Stimulated activated memory B cell treated with anti-CD40 and anti-IgM and Interleukin-4, amounts not matched to agents 10 μg/mL and 1 μg/mL and 100 μg/mL, for 72 hours (primary cell): Measurements from ENCODE around the gene CYTH2.

Experiments
- ATAC-seq: fragments of 150-1000 bp; cut with Tn5 transposase; 2 replicates; pipeline ENCODE4 v1.10.0; 2021
- H3K27ac Mint-ChIP-seq: one replicate; pipeline ENCODE4 v1.8.0; 2022; ENCODE audit warnings: mild to moderate bottlenecking, mixed read lengths
- H3K27me3 Mint-ChIP-seq: one replicate; pipeline ENCODE4 v1.8.0; 2022; ENCODE audit warnings: mixed read lengths
- H3K36me3 Mint-ChIP-seq: one replicate; pipeline ENCODE4 v1.8.0; 2022; ENCODE audit warnings: mixed read lengths
- H3K4me1 Mint-ChIP-seq: one replicate; pipeline ENCODE4 v1.8.0; 2022; ENCODE audit warnings: mixed read lengths
- H3K4me3 Mint-ChIP-seq: one replicate; pipeline ENCODE4 v1.8.0; 2022; ENCODE audit warnings: mild to moderate bottlenecking, moderate library complexity, mixed read lengths
- H3K9me3 Mint-ChIP-seq: one replicate; pipeline ENCODE4 v1.8.0; 2022; ENCODE audit warnings: mixed read lengths

CYTH2 gene

DNA sequence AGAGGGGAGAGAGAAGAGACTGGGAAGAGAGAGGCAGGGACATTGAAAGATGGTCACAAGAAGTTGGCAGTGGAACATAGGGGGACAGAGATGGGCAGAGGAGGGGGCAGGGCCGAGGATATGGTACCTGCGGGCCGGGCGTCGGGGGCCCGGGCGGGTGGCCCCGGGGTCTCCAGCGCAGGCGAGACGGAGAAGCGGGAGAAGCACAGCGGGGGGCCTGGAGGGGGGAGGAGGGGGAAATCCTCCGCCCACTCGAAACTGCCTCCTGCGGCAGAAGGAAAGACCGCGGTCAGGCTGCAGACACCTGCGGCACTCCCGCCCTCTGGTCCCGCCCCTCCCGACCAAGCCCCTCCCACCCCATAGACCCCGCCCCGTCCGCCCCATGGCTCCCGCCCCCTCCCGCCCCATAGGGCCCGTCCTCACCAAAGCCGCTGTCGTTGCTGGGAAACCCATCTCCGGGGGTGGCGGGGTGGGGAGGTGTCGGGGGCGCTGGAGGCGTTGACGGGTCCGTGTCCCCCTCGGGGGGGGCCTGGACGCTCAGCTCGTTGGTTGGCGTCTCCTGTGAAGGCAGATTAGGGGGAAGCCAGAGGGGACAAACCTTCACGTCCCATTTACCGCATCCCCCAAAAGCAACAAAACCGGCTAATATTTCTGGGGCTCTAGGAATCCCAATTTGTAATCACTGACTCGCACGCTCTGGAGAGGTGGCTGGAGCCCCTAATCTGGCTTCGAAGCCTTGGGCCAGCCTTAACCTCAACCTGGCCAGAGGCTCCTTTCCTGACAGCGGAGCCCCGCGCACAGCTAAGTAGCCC, 22.0 kb downstream of the CYTH2 start:
- ATAC-seq: peak; percentile 53
- peaks cover 69% of the 10 kb centered on the region for H3K27me3 Mint-ChIP-seq

DNA sequence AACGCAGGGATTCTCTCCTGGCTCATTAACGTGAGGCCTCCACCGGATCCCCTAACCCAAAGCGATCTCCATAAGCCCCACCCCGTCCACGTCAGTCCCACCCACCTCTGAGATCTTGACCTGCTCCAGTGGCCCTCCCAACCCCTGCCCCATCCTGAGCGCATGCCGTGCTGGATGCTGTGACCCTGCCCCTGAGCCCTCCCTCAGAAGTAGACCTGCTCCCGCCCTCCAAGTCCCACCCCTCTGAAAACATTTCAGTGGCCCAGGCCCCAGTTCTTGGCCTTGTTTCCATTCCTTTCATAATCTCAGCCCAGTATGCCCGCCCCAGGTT, 22.6 kb downstream of the CYTH2 start:
- Mint-ChIP-seq H3K9me3 (peaks cover 5% of the 10 kb centered on the region), H3K27me3 (peaks cover 74% of the 10 kb centered on the region), H3K4me3 (peak overlapping the region; percentile 36), H3K4me1 (peaks cover 47% of the 10 kb centered on the region), H3K27ac (peak overlapping the region; percentile 13), H3K36me3 (peaks cover 12% of the 10 kb centered on the region)
- ATAC-seq: no peak

More for the DNA sequence above, 22.0 kb downstream of the CYTH2 start:
- peaks cover 5% of the 10 kb centered on the region for H3K9me3 Mint-ChIP-seq
- peak overlapping the region; percentile 74 for H3K27ac Mint-ChIP-seq
- H3K36me3 Mint-ChIP-seq: peaks cover 12% of the 10 kb centered on the region
- peak overlapping the region; percentile 70 for H3K4me3 Mint-ChIP-seq
- H3K4me1 Mint-ChIP-seq: peaks cover 47% of the 10 kb centered on the region

DNA sequence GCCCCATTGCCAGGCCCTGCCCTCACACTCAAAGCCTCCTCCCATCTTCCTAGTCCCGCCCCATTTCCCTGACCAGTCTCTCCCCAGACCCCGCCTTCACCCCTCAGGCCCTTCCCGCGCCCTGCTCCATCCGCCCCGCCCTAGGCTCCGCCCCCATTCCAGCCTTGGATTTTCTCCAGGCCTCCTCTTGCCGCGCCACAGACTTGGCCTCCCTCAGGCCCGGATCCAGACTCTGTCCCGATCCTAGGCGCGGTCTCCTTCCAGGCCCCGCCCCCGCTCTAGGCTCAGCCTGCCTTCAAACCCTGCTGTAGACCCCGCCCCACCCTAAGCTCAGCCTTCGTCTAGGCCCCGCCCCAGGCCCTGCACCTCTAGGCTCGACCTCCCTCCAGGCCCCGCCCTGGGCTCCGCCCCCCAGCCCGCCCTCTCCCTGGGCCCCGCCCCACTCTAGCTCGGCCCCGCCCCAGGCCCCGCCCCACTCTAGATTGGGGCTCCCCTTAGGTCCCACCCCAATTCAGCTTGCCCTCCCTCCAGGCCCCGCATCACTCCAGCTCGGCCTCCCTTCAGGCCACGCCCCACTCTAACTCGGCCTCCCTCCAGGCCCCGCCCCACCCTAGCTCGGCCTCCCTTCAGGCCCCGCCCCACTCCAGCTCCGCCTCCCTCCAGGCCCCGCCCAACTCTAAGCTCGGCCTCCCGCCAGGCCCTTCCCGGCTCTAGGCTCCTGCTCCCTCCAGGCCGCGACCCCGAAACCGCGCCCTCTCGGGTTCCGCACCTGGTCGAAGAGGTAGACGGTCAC, 24.0 kb downstream of the CYTH2 start:
- Mint-ChIP-seq H3K4me3 (peak overlapping the region; percentile 73), H3K27me3 (peaks cover 82% of the 10 kb centered on the region), H3K9me3 (peaks cover 5% of the 10 kb centered on the region), H3K27ac (peak overlapping the region; percentile 13), H3K36me3 (peaks cover 12% of the 10 kb centered on the region), H3K4me1 (peaks cover 51% of the 10 kb centered on the region)
- peak; percentile 71 for ATAC-seq

DNA sequence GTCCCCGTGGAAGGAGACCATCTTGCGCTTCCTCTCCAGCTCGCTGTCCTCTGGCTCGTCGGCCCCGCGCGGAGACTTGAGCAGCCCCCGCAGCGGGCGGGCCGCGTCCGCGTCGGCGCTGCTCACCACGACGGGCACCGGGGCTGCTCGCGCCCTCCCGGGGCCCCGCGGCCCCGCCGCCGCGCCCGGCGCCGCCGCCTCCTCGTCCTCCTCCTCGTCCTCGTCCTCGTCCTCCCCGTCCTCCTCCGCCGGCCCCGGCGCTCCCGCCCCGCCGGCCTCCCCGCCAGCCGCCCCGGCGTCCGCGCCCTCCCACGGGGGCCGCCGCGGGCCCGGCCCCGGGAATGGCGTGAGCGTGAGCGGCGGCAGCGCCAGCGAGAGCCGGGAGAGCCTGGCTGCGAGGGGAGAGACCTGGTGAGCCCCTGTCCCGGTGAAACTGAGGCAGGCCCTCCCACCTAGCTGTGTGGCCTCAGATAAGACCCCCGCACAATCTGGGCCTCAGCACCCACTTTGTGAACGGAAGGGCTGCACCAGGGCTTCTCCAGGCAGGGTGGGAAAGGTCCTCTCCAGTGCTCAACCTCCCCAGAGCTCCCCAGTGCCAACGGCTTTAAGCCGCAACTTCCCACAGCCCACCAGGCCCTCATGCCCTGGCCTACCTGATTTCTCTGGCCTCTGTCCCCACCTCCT, 24.7 kb downstream of the CYTH2 start:
- H3K27ac Mint-ChIP-seq: peak overlapping the region; percentile 67
- H3K27me3 Mint-ChIP-seq: peaks cover 79% of the 10 kb centered on the region
- H3K4me1 Mint-ChIP-seq: peaks cover 53% of the 10 kb centered on the region
- ATAC-seq: no peak
- peak overlapping the region; percentile 65 for H3K4me3 Mint-ChIP-seq
- H3K9me3 Mint-ChIP-seq: peaks cover 5% of the 10 kb centered on the region
- peaks cover 12% of the 10 kb centered on the region for H3K36me3 Mint-ChIP-seq

DNA sequence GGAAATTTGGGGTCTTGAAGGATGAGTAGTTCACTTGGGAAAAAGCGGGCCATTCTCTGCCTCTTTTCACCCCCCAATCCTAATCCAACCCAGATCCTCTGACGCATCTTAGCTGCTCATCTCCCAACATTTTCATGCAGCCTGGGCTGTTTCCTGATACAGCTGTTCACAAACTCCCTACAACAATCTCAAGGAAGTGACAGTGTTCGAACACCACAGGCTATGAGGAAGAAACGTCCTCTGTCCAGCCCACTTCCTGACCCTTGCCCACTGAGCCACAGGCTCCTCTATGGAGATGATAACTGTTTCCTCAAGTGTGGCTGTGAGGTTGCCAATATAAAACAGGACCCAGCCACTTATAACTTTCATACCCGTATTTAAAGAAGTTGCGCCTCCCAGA, 26.2 kb downstream of the CYTH2 start:
- Mint-ChIP-seq H3K27me3 (peaks cover 88% of the 10 kb centered on the region), H3K9me3 (peaks cover 5% of the 10 kb centered on the region)

DNA sequence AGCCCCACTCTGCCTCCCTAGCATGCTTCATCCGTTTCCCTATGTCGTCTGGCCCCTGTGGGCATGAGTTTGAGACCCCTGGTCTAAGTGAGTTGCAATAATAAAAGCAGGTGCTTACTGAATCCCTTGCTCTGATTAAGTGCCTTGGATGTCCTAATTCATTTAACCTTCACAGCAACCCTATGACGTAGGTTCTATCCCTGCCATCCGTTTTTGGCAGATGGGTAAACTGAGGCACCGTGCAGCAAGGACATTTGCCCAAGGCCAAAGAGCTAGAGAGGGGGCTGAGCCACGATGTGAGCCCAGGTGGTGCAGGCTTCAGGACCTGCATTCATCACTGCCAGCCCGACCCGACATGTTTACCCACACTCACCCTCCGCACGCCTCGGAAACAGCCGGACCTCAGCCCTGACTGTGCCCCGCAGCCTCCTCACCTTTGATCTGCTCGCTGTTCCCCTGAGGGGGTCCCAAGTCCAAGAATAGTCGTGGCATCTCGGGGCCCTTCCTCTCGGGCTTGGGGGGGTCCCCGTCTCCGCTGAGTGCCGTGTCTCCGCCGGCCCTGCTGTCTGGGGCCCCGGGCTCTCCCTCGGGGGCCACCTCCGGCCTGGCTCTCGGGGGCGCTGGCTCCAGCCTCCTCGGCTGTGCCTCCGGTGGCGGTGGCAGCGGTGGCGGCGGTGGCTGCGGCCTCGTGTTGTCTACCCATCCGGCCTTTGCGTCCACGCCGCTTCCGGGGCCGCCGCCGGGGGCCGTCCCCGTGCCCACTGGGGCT, 28.0 kb downstream of the CYTH2 start:
- Mint-ChIP-seq H3K27ac (no peak overlapping the region), H3K4me3 (no peak overlapping the region), H3K27me3 (peaks cover 90% of the 10 kb centered on the region), H3K4me1 (peaks cover 53% of the 10 kb centered on the region), H3K36me3 (peaks cover 12% of the 10 kb centered on the region), H3K9me3 (peaks cover 7% of the 10 kb centered on the region)
- ATAC-seq: no peak

More for the DNA sequence above, 26.2 kb downstream of the CYTH2 start:
- no peak overlapping the region for H3K27ac Mint-ChIP-seq
- H3K4me3 Mint-ChIP-seq: no peak overlapping the region
- peaks cover 12% of the 10 kb centered on the region for H3K36me3 Mint-ChIP-seq
- peaks cover 49% of the 10 kb centered on the region for H3K4me1 Mint-ChIP-seq
- no peak for ATAC-seq

DNA sequence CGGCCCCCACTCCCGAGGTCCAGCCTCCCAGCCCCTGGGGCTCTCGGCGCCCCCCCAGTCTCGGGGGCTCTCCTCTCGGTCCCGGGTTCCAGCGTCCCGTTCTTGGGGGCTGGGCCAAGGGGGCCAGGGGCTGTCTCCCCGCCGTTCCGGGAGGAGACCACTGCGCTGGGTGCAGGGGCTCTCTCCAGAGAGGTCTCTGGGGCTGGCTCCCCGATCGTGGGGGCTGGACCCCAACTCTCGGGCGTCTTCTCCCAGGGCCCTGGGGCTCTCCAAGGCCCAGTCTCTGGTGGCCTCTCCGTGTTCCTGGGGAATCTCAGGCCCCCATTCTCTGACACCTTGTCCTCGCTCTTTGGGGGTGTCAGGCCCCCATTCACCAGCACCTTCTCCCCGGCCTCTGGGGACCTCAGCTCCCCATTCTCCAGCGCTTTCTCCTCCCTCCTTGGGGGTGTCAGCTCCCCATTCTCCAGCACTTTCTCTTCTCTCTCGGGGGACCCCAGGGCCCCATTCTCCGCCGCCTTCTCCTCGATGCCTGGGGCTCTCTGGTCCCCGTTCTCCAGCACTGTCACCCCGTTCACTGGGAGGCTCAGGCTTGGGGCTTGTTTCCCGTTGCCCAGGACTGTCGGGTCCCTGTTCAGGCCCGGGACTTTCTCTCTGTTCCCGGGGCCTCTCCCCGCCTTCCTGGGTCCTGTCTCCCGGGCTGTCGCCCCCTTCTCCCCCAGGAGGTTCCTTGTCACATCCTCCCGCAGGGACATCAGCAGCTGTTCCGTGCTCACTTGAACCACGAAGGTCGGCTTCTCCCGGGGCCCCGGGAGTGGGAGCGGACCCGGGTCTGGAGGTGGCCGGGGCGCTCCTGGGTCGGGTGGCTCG, 28.8 kb downstream of the CYTH2 start:
- Mint-ChIP-seq H3K27me3 (peaks cover 81% of the 10 kb centered on the region), H3K36me3 (peaks cover 6% of the 10 kb centered on the region), H3K4me1 (peaks cover 53% of the 10 kb centered on the region), H3K27ac (no peak overlapping the region), H3K9me3 (peaks cover 3% of the 10 kb centered on the region), H3K4me3 (peak overlapping the region; percentile 42)
- ATAC-seq: no peak

DNA sequence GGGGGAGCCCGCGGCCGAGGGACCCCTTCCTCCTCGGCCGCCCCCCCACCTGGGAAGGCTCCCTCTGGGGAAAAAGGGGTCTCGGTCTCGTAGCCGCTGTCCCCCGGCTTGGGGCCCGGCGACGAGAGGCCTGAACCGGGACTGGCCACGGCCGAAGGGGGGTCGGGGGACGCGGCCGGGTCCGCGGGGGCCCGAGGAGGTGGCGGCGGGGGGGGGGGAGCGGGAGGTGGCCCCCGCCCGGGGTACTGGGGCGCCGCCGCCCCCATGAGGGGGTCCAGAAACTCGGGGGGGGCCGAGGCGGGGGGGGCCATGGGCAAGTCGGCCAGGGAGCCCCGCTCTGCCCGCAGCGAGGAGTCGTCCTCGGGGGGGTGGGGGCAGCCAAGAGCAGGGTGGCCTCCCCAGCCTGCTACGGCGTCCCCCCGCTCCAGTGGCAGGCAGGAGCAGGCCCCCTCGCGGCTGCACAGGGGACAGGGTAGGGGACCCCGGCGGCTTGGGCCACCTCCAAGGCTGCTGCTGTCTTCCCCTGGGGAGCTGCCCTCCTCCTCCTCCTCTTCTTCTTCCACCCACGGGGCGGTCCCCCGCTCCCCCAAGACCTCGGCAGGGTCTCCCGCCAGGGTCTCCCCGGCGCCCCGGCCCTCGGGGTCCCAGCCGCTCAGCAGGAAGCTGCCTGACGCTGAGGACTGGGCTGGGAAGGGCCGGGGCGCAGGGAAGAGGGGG, 29.6 kb downstream of the CYTH2 start:
- H3K27ac Mint-ChIP-seq: no peak overlapping the region
- H3K36me3 Mint-ChIP-seq: peaks cover 5% of the 10 kb centered on the region
- peaks cover 3% of the 10 kb centered on the region for H3K9me3 Mint-ChIP-seq
- peaks cover 73% of the 10 kb centered on the region for H3K27me3 Mint-ChIP-seq
- H3K4me1 Mint-ChIP-seq: peaks cover 56% of the 10 kb centered on the region
- no peak for ATAC-seq
- H3K4me3 Mint-ChIP-seq: no peak overlapping the region

DNA sequence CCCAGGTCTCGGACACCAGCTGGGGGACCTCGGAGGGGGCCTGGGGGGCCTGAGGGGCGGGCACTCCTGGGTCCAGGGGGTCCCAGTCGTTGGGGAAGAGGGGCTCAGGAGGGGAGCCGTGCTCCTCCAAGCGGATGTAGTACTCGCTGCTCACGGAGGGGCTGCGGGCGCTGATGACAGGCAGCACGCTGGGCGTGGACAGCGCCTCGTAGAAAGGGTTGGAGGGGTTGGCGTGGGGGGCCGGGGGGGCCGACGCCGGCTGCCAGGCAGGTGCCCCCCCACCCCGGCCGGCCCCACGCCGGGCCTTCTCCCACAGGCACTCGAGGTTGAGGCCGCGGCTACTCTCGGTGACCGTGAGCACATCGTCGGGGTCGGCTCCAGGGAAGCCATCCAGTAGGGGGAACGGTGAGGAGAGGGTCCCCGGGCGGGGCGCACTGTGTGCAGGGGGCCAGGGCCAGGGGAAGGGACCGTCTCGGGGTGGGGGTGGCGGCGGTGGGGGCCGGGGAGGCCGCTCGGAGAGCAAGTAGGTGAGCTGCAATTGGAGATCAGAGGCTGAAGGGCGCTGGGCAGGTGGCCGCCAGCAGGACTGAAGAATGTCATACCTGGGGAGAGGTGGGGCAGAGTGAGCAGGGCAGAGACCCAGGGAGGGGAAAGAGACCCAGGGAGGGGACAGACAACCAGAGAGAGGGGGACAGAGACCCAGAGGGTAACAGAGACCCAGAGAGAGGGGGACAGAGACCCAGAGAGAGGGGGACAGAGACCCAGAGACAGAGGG, 30.3 kb downstream of the CYTH2 start:
- Mint-ChIP-seq H3K27me3 (peaks cover 66% of the 10 kb centered on the region), H3K9me3 (peaks cover 3% of the 10 kb centered on the region), H3K4me3 (no peak overlapping the region), H3K36me3 (peaks cover under 1% of the 10 kb centered on the region), H3K4me1 (peaks cover 51% of the 10 kb centered on the region), H3K27ac (peak overlapping the region; percentile 60)
- no peak for ATAC-seq

DNA sequence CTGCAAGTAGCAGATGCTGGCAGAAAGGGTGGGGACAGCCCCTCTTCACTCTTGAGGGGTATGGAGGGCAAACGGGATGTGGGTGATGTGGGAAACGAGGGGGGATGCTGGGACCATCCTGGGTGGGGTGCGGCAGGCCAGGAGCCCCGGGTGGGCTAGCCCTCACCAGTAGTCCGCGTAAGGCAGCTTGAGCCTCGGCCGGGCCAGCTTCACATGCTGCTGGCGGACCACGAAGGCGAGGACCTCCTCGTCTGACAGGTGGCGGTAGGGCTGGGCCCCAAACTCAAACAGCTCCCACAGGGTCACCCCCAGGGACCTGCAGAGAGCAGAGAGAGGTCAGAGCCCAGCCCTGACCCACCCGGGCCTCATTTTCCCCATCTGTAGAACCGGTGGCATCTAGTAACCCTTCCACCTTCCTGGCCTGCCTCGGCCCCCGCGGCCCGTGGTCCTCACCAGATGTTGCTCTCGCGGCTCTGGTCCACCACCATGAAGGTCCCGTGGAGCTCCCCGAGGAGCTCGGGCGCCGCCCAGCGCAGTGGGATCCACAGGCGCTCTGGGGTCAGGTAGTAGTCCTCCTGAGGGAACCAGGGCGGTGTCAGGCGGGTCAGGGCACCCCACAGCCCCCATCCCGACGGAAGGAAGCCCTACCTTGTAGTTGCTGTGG, 31.8 kb downstream of the CYTH2 start:
- Mint-ChIP-seq H3K36me3 (no peaks in the 10 kb centered on the region), H3K4me3 (peak overlapping the region; percentile 50), H3K9me3 (peaks cover 3% of the 10 kb centered on the region), H3K27me3 (peaks cover 51% of the 10 kb centered on the region), H3K27ac (peak overlapping the region; percentile 60), H3K4me1 (peaks cover 43% of the 10 kb centered on the region)
- ATAC-seq: no peak

DNA sequence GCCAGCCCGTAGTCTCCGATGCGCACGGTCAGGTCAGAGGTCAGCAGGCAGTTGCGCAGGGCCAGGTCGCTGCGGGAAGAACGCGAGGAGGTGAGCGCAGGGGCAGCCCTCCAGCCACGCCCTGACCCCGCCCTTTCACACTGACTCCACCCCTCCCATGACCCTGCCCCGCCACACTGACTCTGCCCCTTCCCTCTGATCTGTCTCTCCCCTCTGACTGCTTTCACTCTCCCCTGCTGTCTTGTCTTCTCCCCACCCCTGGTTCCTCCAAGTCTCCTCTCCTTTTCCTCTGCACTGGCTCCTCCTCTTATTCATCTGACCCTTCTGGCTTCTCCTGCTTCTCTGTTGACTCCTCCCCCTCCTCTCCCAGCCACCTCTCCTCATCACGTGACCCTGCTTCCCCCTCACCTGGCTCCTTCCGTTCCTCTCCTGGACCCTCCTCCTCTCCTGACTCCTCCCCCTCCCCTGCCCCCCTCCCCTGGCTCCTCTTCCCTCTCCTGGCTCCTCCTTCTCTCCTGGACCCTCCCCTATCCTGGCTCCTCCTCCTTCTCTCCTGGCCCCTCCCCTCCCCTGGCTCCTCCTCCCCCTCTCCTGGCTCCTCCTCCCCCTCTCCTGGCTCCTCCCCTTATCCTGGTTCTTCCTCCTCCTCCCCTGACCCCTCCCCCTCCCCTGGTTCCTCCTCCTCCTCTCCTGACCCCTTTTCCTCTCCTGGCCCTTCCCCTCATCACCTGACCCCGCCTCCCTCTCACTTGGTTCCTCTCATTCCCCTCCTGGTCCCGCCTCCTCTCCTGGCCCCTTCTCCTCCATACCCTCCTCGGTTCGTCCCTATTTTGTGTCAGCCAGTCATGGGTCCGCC, 32.6 kb downstream of the CYTH2 start:
- Mint-ChIP-seq H3K27me3 (peaks cover 44% of the 10 kb centered on the region), H3K4me3 (peak overlapping the region; percentile 50)

More for the DNA sequence above, 32.6 kb downstream of the CYTH2 start:
- ATAC-seq: peak; percentile 44
- Mint-ChIP-seq H3K27ac (peak overlapping the region; percentile 46), H3K9me3 (peaks cover 3% of the 10 kb centered on the region), H3K4me1 (peaks cover 43% of the 10 kb centered on the region), H3K36me3 (no peaks in the 10 kb centered on the region)
